Astrocyte of the cerebellum (primary cell): Measurements from ENCODE around the gene DOCK4.
A peak's percentile ranks its signal among the peaks of the same experiment; 100 is the strongest.

ENCODE experiments used
- DNase-seq: peaks from one replicate; pipeline ENCODE4 v3.0.0-alpha.2; 2011; ENCODE audit warnings: low read depth
- H3K4me3 ChIP-seq: 2 replicates; pipeline ENCODE4 v1.5.1; 2011; ENCODE audit warnings: mild to moderate bottlenecking, low read depth, low read length, moderate library complexity
- CTCF ChIP-seq: IDR thresholded peaks from 2 replicates; pipeline ENCODE4 v1.5.1; 2012; ENCODE audit warnings: low read length, low read depth, moderate library complexity, mild to moderate bottlenecking; ENCODE audit errors: missing control alignments
- in situ Hi-C: cut with HindIII; loops from 2 replicates; pipeline ENCODE4 v1.10.0; 2017; ENCODE audit warnings: low sequenced_read_pairs

The DOCK4 gene

GRCh38 chr7:112232212-112232978 is 26.2 kb upstream of the DOCK4 start:
- no peak for DNase-seq
- no peak for TF ChIP-seq CTCF
- no peak overlapping the region for H3K4me3 ChIP-seq
- in situ Hi-C loops = no loop called here

GRCh38 chr7:112228632-112229031 is 22.4 kb upstream of the DOCK4 start:
- H3K4me3 ChIP-seq = no peak overlapping the region
- DNase-seq = no peak
- in situ Hi-C loops = no loop called here
- TF ChIP-seq CTCF = no peak

- in situ Hi-C loops = no loop called here
- no peak for DNase-seq
- no peak for TF ChIP-seq CTCF
- H3K4me3 ChIP-seq = no peak overlapping the region
Observed at GRCh38 chr7:112226701-112227276, 20.6 kb upstream of the DOCK4 start.

GRCh38 chr7:112225006-112225405 is 18.8 kb upstream of the DOCK4 start:
- no peak overlapping the region for H3K4me3 ChIP-seq
- in situ Hi-C loops = no loop called here
- TF ChIP-seq CTCF = no peak

GRCh38 chr7:112224186-112224585 is 18.0 kb upstream of the DOCK4 start:
- in situ Hi-C loops = no loop called here
- no peak for DNase-seq

More at GRCh38 chr7:112225006-112225405, 18.8 kb upstream of the DOCK4 start:
- peak; percentile 48 for DNase-seq

GRCh38 chr7:112223310-112223709 is 17.1 kb upstream of the DOCK4 start:
- no peak overlapping the region for H3K4me3 ChIP-seq
- DNase-seq = no peak
- no peak for TF ChIP-seq CTCF
- in situ Hi-C loops = no loop called here

More at GRCh38 chr7:112224186-112224585, 18.0 kb upstream of the DOCK4 start:
- no peak for TF ChIP-seq CTCF
- H3K4me3 ChIP-seq = no peak overlapping the region
